SK-N-SH (cell line): ENCODE data around the gene RNF126.
"Not testable (repeated sequence)": the region's sequence is repeated elsewhere in the genome, so short reads cannot be mapped to it uniquely, and the experiment has no call there.

ENCODE experiments used
- EP300 ChIP-seq, 2 experiments: IDR thresholded peaks; 2 replicates each; pipeline versions ENCODE4 v1.4.0 to v1.6.1; 2012; ENCODE audit warnings: borderline replicate concordance in 1 of 2, low read depth in 1 of 2, low read length in 1 of 2
- FOSL2 ChIP-seq: IDR thresholded peaks from 2 replicates; pipeline ENCODE4 v1.4.0; 2012; ENCODE audit warnings: low read depth, mild to moderate bottlenecking, moderate library complexity, borderline replicate concordance
- FOXM1 ChIP-seq: IDR thresholded peaks from 2 replicates; pipeline ENCODE4 v1.4.0; 2012; ENCODE audit warnings: low read depth, mild to moderate bottlenecking
- NRF1 ChIP-seq: IDR thresholded peaks from 2 replicates; pipeline ENCODE4 v1.6.1; 2012; ENCODE audit warnings: low read depth, mild to moderate bottlenecking, low read length
- POLR2AphosphoS5 ChIP-seq: IDR thresholded peaks from 2 replicates; pipeline ENCODE4 v1.6.1; 2012; ENCODE audit warnings: low read depth, low read length
- RCOR1 ChIP-seq: fragments of 150-350 bp; IDR thresholded peaks from 2 replicates; pipeline ENCODE4 v1.6.1; 2017; ENCODE audit warnings: antibody characterized with exemption, low read length
- RFX5 ChIP-seq: IDR thresholded peaks from 2 replicates; pipeline ENCODE4 v1.6.1; 2012; ENCODE audit warnings: mild to moderate bottlenecking, improper control_type of control experiment, low read length
- SIN3A ChIP-seq: IDR thresholded peaks from 2 replicates; pipeline ENCODE4 v1.6.1; 2012; ENCODE audit warnings: low read depth, mild to moderate bottlenecking, low read length, moderate library complexity, borderline replicate concordance
- TEAD4 ChIP-seq: IDR thresholded peaks from 2 replicates; pipeline ENCODE4 v1.4.0; 2012; ENCODE audit warnings: mild to moderate bottlenecking, borderline replicate concordance; ENCODE audit not compliant: insufficient read depth
- YY1 ChIP-seq: IDR thresholded peaks from 2 replicates; pipeline ENCODE4 v1.4.0; 2012; ENCODE audit warnings: low read depth, mild to moderate bottlenecking
- TF ChIP-seq, protein P1 (sequence below): IDR thresholded peaks from 2 replicates; pipeline ENCODE4 v1.6.1; 2012; ENCODE audit warnings: mild to moderate bottlenecking, low read depth, low read length, moderate library complexity
- TF ChIP-seq, protein P2 (sequence below): fragments of 200-600 bp; sonication (generic); IDR thresholded peaks from 2 replicates; pipeline ENCODE4 v1.6.1; 2017; ENCODE audit warnings: antibody characterized with exemption, mild to moderate bottlenecking, moderate library complexity
- TF ChIP-seq, protein P3 (sequence below): fragments of 150-350 bp; IDR thresholded peaks from 2 replicates; pipeline ENCODE4 v1.6.1; 2017; ENCODE audit warnings: antibody characterized with exemption, low read length, low read depth, borderline replicate concordance

DNA sequence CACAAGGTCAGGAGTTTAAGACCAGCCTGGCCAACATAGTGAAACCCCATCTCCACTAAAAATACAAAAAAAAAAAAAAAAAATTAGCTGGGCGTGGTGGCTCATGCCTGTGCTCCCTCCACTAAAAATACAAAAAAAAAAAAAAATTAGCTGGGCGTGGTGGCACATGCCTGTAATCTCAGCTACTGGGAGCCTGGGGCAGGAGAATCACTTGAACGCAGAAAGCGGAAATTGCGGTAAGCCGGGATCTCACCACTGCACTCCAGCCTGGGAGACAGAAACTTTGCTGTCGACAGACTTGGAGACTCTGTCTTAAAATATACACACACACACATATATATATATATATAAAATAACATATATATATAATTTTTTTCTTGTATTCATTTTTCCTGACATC lies 36.4 kb downstream of the RNF126 start:
- TF ChIP-seq YY1; FOXM1; RFX5; SIN3A; POLR2AphosphoS5; TEAD4; EP300 (IDR thresholded peaks at IDR 0.05; ENCODE audit: borderline replicate concordance in 1 of 2, low read depth in 1 of 2, low read length in 1 of 2); NRF1; RCOR1; FOSL2: not testable (repeated sequence)
- TF ChIP-seq, protein P1, sequence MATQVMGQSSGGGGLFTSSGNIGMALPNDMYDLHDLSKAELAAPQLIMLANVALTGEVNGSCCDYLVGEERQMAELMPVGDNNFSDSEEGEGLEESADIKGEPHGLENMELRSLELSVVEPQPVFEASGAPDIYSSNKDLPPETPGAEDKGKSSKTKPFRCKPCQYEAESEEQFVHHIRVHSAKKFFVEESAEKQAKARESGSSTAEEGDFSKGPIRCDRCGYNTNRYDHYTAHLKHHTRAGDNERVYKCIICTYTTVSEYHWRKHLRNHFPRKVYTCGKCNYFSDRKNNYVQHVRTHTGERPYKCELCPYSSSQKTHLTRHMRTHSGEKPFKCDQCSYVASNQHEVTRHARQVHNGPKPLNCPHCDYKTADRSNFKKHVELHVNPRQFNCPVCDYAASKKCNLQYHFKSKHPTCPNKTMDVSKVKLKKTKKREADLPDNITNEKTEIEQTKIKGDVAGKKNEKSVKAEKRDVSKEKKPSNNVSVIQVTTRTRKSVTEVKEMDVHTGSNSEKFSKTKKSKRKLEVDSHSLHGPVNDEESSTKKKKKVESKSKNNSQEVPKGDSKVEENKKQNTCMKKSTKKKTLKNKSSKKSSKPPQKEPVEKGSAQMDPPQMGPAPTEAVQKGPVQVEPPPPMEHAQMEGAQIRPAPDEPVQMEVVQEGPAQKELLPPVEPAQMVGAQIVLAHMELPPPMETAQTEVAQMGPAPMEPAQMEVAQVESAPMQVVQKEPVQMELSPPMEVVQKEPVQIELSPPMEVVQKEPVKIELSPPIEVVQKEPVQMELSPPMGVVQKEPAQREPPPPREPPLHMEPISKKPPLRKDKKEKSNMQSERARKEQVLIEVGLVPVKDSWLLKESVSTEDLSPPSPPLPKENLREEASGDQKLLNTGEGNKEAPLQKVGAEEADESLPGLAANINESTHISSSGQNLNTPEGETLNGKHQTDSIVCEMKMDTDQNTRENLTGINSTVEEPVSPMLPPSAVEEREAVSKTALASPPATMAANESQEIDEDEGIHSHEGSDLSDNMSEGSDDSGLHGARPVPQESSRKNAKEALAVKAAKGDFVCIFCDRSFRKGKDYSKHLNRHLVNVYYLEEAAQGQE = not testable (repeated sequence)
- TF ChIP-seq, protein P2, sequence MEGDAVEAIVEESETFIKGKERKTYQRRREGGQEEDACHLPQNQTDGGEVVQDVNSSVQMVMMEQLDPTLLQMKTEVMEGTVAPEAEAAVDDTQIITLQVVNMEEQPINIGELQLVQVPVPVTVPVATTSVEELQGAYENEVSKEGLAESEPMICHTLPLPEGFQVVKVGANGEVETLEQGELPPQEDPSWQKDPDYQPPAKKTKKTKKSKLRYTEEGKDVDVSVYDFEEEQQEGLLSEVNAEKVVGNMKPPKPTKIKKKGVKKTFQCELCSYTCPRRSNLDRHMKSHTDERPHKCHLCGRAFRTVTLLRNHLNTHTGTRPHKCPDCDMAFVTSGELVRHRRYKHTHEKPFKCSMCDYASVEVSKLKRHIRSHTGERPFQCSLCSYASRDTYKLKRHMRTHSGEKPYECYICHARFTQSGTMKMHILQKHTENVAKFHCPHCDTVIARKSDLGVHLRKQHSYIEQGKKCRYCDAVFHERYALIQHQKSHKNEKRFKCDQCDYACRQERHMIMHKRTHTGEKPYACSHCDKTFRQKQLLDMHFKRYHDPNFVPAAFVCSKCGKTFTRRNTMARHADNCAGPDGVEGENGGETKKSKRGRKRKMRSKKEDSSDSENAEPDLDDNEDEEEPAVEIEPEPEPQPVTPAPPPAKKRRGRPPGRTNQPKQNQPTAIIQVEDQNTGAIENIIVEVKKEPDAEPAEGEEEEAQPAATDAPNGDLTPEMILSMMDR = not testable (repeated sequence)
- TF ChIP-seq, protein P3, sequence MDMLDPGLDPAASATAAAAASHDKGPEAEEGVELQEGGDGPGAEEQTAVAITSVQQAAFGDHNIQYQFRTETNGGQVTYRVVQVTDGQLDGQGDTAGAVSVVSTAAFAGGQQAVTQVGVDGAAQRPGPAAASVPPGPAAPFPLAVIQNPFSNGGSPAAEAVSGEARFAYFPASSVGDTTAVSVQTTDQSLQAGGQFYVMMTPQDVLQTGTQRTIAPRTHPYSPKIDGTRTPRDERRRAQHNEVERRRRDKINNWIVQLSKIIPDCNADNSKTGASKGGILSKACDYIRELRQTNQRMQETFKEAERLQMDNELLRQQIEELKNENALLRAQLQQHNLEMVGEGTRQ = not testable (repeated sequence)
